Spinal cord (tissue), 10 donors: Measurements from ENCODE around the gene ICE2. TPM values are rescaled to one million over a fixed set of nuclear protein-coding genes. Genes with fewer than 3 reads are reported as not detected.
"Not testable (repeated sequence)": the region's sequence is repeated elsewhere in the genome, so short reads cannot be mapped to it uniquely, and the experiment has no call there.

Experiments used
- DNase-seq, 6 donors: peaks; one replicate each; pipeline versions ENCODE4 v3.0.0 to v3.0.0-alpha.2; 2013 to 2015; ENCODE audit warnings: low spot score in 6 of 6, low read depth in 4 of 6
- H3K27ac ChIP-seq: one replicate; pipeline ENCODE4 v1.5.1; 2013; ENCODE audit warnings: low read depth, low read length, control low read depth
- H3K27me3 ChIP-seq: one replicate; pipeline ENCODE4 v1.6.1; 2013; ENCODE audit warnings: low read length; ENCODE audit not compliant: control insufficient read depth, insufficient read depth
- H3K36me3 ChIP-seq: one replicate; pipeline ENCODE4 v1.6.1; 2013; ENCODE audit warnings: low read length; ENCODE audit not compliant: control insufficient read depth, insufficient read depth
- H3K4me1 ChIP-seq: one replicate; pipeline ENCODE4 v1.6.1; 2013; ENCODE audit warnings: low read length; ENCODE audit not compliant: control insufficient read depth, insufficient read depth
- H3K4me3 ChIP-seq: one replicate; pipeline ENCODE4 v1.5.1; 2013; ENCODE audit warnings: low read depth, low read length, control low read depth
- H3K9me3 ChIP-seq: one replicate; pipeline ENCODE4 v1.6.1; 2013; ENCODE audit warnings: low read length; ENCODE audit not compliant: control insufficient read depth, insufficient read depth
- whole genome bisulfite sequencing: methylation state at CpG from one replicate; pipeline ENCODE4 v1.1.5; 2013; ENCODE audit warnings: missing lambda C conversion rate; ENCODE audit not compliant: insufficient coverage; 5-methylcytosine and 5-hydroxymethylcytosine counted together
- polyA plus RNA-seq, 2 donors: library from polyadenylated mRNA; unstranded; fragments of 120-200 nt; gene quantifications; one replicate each; pipeline ENCODE4 v1.2.1, GENCODE V29; 2013; ENCODE audit not compliant: insufficient read length in 2 of 2
- total RNA-seq, 2 donors: library from RNA; depleted of rRNA in 1 of 2; stranded (reverse); fragments of 120-200 nt in 1 of 2; fragments of >200 nt in 1 of 2; gene quantifications; one replicate each; pipeline versions ENCODE4 v1.2.3 to v1.2.4, GENCODE V29; 2013 to 2014
- donor health status: healthy.

ICE2 gene
- total and polyA plus RNA-seq, 4 donors: 38.7 to 63.8 (median 44.1) TPM

DNA sequence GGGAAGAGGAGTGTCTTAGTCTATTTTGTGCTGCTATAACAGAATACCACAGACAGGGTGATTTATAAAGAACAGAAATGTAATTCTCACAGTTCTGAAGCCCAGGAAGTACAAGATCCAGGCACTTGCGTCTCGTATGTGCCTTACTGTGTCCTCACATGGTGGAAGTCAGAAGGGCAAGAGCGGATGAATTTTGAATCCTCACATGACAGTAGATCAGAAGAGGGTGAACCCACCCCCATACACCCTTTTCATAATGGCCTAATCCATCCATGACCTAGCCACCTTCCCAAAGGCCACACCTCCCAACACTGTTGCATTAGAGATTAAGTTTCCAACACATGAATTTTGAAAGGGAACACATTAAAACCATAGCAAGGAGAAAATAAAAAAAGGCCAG, 62.5 kb downstream of the ICE2 start:
- no peak overlapping the region for H3K27ac ChIP-seq
- no peak for DNase-seq
- WGBS: 93% methylated on average over 2 of the region's 3 CpGs
- H3K4me1 ChIP-seq: peaks cover 4% of the 10 kb centered on the region
- no peaks in the 10 kb centered on the region for H3K9me3 ChIP-seq
- no peaks in the 10 kb centered on the region for H3K27me3 ChIP-seq
- no peak overlapping the region for H3K4me3 ChIP-seq
- no peaks in the 10 kb centered on the region for H3K36me3 ChIP-seq

DNA sequence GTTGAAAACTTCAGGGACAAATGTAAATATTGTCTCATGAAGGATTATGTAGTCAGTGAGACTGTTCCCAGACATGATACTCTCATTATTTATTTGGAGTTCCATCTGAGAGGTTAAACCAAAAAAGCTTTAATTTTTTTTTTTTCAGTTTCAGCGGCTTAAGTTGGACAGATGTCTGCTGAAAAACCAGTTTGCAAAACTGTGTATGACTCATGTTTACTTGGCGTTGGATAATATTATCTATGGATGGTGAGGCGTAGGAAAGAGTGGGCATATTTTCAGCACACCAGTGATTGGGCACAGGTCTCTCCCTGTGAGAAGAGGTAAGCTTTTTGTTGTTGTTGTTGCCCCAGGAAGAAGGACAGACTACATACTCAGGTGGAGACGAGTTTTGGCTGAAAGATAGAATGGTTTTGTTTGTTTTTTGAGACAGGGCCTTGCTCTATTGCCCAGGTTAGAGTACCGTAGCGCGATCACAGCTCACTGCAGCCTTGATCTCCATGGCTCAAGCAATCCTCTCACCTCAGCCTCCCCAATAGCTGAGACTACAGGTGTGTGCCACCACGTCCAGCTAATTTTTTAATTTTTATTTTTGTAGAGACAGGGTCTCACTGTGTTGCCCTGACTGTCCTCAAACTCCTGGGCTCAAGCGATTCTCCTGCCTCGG, 64.8 kb downstream of the ICE2 start:
- WGBS: 90% methylated on average over 4 of the region's 10 CpGs
- Histone ChIP-seq H3K9me3 (no peaks in the 10 kb centered on the region), H3K36me3 (no peaks in the 10 kb centered on the region), H3K27me3 (no peaks in the 10 kb centered on the region), H3K4me1 (peaks cover 4% of the 10 kb centered on the region), H3K4me3 (no peak overlapping the region), H3K27ac (no peak overlapping the region)
- DNase-seq: no peak

DNA sequence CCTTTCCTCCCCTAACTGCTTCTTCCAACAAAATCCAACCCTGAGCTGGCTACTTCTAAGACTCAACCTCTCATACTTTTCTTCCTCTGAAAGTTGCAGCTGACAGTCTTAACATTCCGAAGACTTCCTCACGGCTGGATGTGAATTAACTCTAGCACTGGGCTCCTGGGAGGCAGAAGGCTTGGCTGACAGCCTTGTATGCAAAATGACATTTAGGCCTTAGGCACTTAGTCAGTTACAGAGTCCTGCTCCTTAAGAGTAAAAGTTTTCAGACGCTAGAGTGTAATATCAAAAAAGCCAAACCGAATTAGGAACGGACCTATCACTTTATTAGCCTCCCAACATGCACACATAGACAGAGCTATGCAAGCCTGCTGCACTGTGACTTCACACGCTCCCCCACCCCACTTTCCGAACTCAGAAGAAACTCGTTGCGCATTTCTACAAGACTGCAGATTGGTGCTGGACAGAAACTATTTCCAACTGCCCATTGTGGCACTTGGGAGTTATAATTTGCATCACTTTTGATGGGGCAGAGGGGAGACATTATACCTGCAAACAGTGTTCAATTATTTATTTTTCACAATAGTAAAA, 65.6 kb downstream of the ICE2 start:
- Histone ChIP-seq H3K36me3 (no peaks in the 10 kb centered on the region), H3K27me3 (no peaks in the 10 kb centered on the region), H3K4me1 (peaks cover 4% of the 10 kb centered on the region), H3K27ac (peak overlapping the region; percentile 29), H3K9me3 (no peaks in the 10 kb centered on the region), H3K4me3 (no peak overlapping the region)
- 41% methylated on average over 4 of the region's 9 CpGs for WGBS
- no peak for DNase-seq

DNA sequence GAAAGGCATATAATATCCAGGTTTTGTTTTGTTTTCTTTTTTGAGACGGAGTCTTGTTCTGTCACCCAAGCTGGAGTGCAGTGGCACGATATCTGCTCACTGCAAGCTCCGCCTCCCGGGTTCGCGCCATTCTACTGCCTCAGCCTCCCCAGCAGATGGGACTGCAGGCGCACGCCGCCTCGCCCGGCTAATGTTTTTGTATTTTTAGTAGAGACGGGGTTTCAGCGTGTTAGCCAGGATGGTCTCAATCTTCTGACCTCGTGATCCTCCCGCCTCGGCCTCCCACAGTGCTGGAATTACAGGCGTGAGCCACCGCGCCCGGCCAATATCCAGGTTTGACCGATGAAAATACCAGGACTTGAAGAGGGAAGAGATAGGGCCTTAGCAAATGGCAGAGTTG, 66.1 kb downstream of the ICE2 start:
- H3K4me1 ChIP-seq, DNase-seq, H3K36me3 ChIP-seq, H3K9me3 ChIP-seq, H3K27me3 ChIP-seq, H3K4me3 ChIP-seq: not testable (repeated sequence)
- H3K27ac ChIP-seq: peak overlapping the region; percentile 29
- 92% methylated on average over 13 of the region's 21 CpGs for WGBS

GRCh38 chr15:60411774-60412425, 67.0 kb downstream of the ICE2 start:
- DNase-seq: peak in 1 of 6 donors; percentile 75
- no peak overlapping the region for H3K27ac ChIP-seq
- H3K4me3 ChIP-seq: no peak overlapping the region
- 84% methylated on average over 8 of the region's 9 CpGs for WGBS
- no peaks in the 10 kb centered on the region for H3K36me3 ChIP-seq
- H3K4me1 ChIP-seq: peaks cover 4% of the 10 kb centered on the region
- H3K9me3 ChIP-seq: no peaks in the 10 kb centered on the region
- H3K27me3 ChIP-seq: no peaks in the 10 kb centered on the region

DNA sequence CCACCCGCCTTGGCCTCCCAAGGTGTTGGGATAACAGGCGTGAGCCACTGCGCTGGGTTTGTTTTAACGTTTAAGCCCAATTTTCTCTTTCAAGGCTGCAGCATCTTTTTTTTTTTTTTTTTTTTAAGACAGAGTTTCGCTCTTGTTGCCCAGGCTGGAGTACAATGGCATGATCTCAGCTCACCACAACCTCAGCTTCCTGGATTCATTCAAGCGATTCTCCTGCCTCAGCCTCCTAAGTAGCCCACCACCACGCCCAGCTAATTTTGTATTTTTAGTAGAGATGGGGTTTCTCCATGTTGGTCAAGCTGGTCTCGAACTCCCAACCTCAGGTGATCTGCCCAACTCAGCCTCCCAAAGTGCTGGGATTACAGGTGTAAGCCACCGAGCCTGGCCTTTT, 68.6 kb downstream of the ICE2 start:
- H3K4me1 ChIP-seq, H3K4me3 ChIP-seq, H3K27me3 ChIP-seq, DNase-seq, H3K9me3 ChIP-seq, H3K36me3 ChIP-seq, H3K27ac ChIP-seq: not testable (repeated sequence)
- WGBS: 93% methylated on average over 3 of the region's 9 CpGs

- no peak overlapping the region for H3K4me3 ChIP-seq
- no peak overlapping the region for H3K27ac ChIP-seq
- no peaks in the 10 kb centered on the region for H3K9me3 ChIP-seq
- no peak for DNase-seq
- no peaks in the 10 kb centered on the region for H3K36me3 ChIP-seq
- H3K27me3 ChIP-seq: no peaks in the 10 kb centered on the region
- H3K4me1 ChIP-seq: peaks cover 4% of the 10 kb centered on the region
Observed at GRCh38 chr15:60408463-60408981, 70.4 kb downstream of the ICE2 start.

DNA sequence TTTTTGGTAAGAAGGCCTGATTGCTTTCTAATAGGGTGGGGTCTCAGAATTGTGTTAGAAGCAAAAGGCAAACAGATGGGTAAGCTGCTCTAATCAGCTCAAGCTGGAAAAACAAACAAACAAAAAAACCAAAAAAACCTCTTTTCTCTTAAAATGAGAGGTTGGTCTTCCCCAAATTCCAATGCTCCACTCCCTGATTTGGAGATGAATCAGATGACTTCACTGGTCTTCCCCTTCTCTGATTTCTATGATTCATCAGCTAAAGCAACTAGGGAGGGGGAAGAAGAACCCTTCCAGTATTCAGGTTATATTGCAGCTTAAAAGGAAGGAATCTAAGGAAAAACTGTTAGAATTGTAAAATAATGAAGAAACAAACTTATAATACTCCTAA, 71.5 kb downstream of the ICE2 start:
- Histone ChIP-seq H3K4me3 (no peak overlapping the region), H3K27me3 (no peaks in the 10 kb centered on the region), H3K27ac (peak overlapping the region; percentile 47), H3K4me1 (peaks cover 3% of the 10 kb centered on the region), H3K36me3 (no peaks in the 10 kb centered on the region), H3K9me3 (no peaks in the 10 kb centered on the region)
- DNase-seq: no peak

- H3K4me1 ChIP-seq: peaks cover 3% of the 10 kb centered on the region
- H3K36me3 ChIP-seq: no peaks in the 10 kb centered on the region
- no peaks in the 10 kb centered on the region for H3K27me3 ChIP-seq
- H3K9me3 ChIP-seq: no peaks in the 10 kb centered on the region
- no peak for DNase-seq
- H3K4me3 ChIP-seq: no peak overlapping the region
- H3K27ac ChIP-seq: peak overlapping the region; percentile 16
- no CpG with 5 or more reads among the region's 2 CpGs for WGBS
Observed at GRCh38 chr15:60406513-60407414, 72.2 kb downstream of the ICE2 start.
